Endothelial cell of umbilical vein (primary cell): ENCODE measurements around the gene MYO16. TPM values are rescaled to one million over a fixed set of nuclear protein-coding genes. Genes with fewer than 3 reads are reported as not detected.

Source experiments
- BruUV-seq: library from RNA; stranded (reverse); fragments of 400-500 nt; replicated peaks from 2 replicates; lab custom pipeline; 2021; lab: Mats Ljungman, UMichigan
- CTCF ChIA-PET: fragments of 300-600, 350-600 bp; sonication (Branson Sonifier 250); formaldehyde crosslinking; loops from one replicate; lab custom pipeline; 2021; ENCODE audit warnings: antibody characterized with exemption, inconsistent platforms; lab: Charles Lee
- POLR2A ChIA-PET: fragments of 300-600, 350-600 bp; sonication (Branson Sonifier 250); formaldehyde crosslinking; loops from one replicate; lab custom pipeline; 2021; ENCODE audit warnings: antibody characterized with exemption, inconsistent platforms; lab: Charles Lee
- DNase-seq: peaks from one replicate; pipeline ENCODE4 v3.0.0-alpha.2; 2011; ENCODE audit warnings: low read depth, low spot score
- FAIRE-seq: peaks from 2 replicates; lab custom pipeline; 2011; peaks lifted over from hg19 to GRCh38; lab: Jason Lieb, UNC
- H2AFZ ChIP-seq: 2 replicates; pipeline ENCODE4 v1.6.0; 2012; ENCODE audit warnings: low read depth, low read length, control low read depth, inconsistent platforms
- H3K27ac ChIP-seq: 2 replicates; pipeline ENCODE4 v1.5.1; 2011; ENCODE audit warnings: low read depth, mild to moderate bottlenecking, control low read depth, low read length, moderate library complexity; ENCODE audit not compliant: insufficient read depth
- H3K27me3 ChIP-seq, 2 experiments: 2 replicates each; pipeline versions ENCODE4 v1.6.0 to v1.6.1; 2011; ENCODE audit warnings: low read length in 2 of 2, mixed read lengths in 1 of 2; ENCODE audit not compliant: control insufficient read depth in 2 of 2, insufficient read depth in 2 of 2
- H3K36me3 ChIP-seq, 2 experiments: 2 replicates in 1 of 2; 3 replicates in 1 of 2; pipeline ENCODE4 v1.5.1; 2011; ENCODE audit warnings: low read length in 2 of 2, mild to moderate bottlenecking in 1 of 2, moderate library complexity in 1 of 2; ENCODE audit not compliant: control insufficient read depth in 2 of 2, insufficient read depth in 2 of 2; ENCODE audit errors: extremely low read depth in 1 of 2
- H3K4me1 ChIP-seq: 3 replicates; pipeline ENCODE4 v1.5.1; 2011; ENCODE audit warnings: mild to moderate bottlenecking, low read length; ENCODE audit not compliant: control insufficient read depth, insufficient read depth; ENCODE audit errors: extremely low read depth
- H3K4me2 ChIP-seq: 2 replicates; pipeline ENCODE4 v1.6.1; 2011; ENCODE audit warnings: low read length, control low read depth, mixed read lengths; ENCODE audit not compliant: insufficient read depth
- H3K4me3 ChIP-seq, 3 experiments: fragments of 200-600 bp in 1 of 3; sonication (generic), shearing (Covaris generic) in 1 of 3; replicated peaks in 1 of 3; 2 replicates each; pipeline ENCODE4 v1.5.1; 2011 to 2016; ENCODE audit warnings: control low read depth in 3 of 3, low read length in 3 of 3, mild to moderate bottlenecking in 2 of 3, inconsistent platforms in 1 of 3, low read depth in 1 of 3, moderate library complexity in 1 of 3; ENCODE audit not compliant: insufficient read depth in 1 of 3
- H3K79me2 ChIP-seq: 2 replicates; pipeline ENCODE4 v1.6.0; 2012; ENCODE audit warnings: low read length, inconsistent platforms; ENCODE audit not compliant: control insufficient read depth, insufficient read depth
- H3K9ac ChIP-seq: replicated peaks from 2 replicates; pipeline ENCODE3; 2011; ENCODE audit warnings: low read length, control low read depth; ENCODE audit not compliant: insufficient read depth; ENCODE audit errors: extremely low read depth
- H3K9me1 ChIP-seq: replicated peaks from 3 replicates; pipeline ENCODE4 v1.6.0; 2011; ENCODE audit warnings: mild to moderate bottlenecking, low read length; ENCODE audit not compliant: control insufficient read depth, insufficient read depth; ENCODE audit errors: extremely low read depth
- H3K9me3 ChIP-seq: replicated peaks from 2 replicates; pipeline ENCODE4 v1.5.1; 2012; ENCODE audit warnings: low read length, inconsistent platforms; ENCODE audit not compliant: control insufficient read depth, insufficient read depth
- H4K20me1 ChIP-seq: replicated peaks from 2 replicates; pipeline ENCODE3; 2011; ENCODE audit warnings: mild to moderate bottlenecking, low read length; ENCODE audit not compliant: control insufficient read depth, insufficient read depth; ENCODE audit errors: extremely low read depth
- EZH2 ChIP-seq: IDR thresholded peaks from 2 replicates; pipeline ENCODE4 v1.6.1; 2012; ENCODE audit warnings: borderline replicate concordance, low read depth, mild to moderate bottlenecking, moderate library complexity, low read length, inconsistent platforms; ENCODE audit not compliant: severe bottlenecking
- FOS ChIP-seq: IDR thresholded peaks from 2 replicates; pipeline ENCODE4 v1.6.1; 2011; ENCODE audit warnings: mild to moderate bottlenecking, low read length, moderate library complexity, borderline replicate concordance; ENCODE audit not compliant: insufficient read depth
- GATA2 ChIP-seq: IDR thresholded peaks from 2 replicates; pipeline ENCODE4 v1.7.0; 2011; ENCODE audit warnings: low read depth, mild to moderate bottlenecking, moderate library complexity, mixed read lengths, low read length; ENCODE audit not compliant: insufficient read length, insufficient read depth
- JUN ChIP-seq: IDR thresholded peaks from 2 replicates; pipeline ENCODE4 v1.6.1; 2011; ENCODE audit warnings: borderline replicate concordance, low read depth; ENCODE audit not compliant: insufficient read length, insufficient read depth
- MYC ChIP-seq: IDR thresholded peaks from one replicate; pipeline ENCODE4 v1.6.1; 2011; ENCODE audit warnings: mild to moderate bottlenecking, low read depth, low read length
- POLR2A ChIP-seq: IDR thresholded peaks from 2 replicates; pipeline ENCODE4 v1.6.1; 2012; ENCODE audit warnings: low read depth, mild to moderate bottlenecking, control low read depth, low read length
- POLR2AphosphoS5 ChIP-seq: IDR thresholded peaks from 2 replicates; pipeline ENCODE4 v1.6.1; 2012; ENCODE audit warnings: low read depth, mild to moderate bottlenecking, control low read depth, low read length, moderate library complexity; ENCODE audit not compliant: insufficient read depth
- dilution Hi-C: fragments of 300-500 bp; cut with MboI; formaldehyde crosslinking; loops from one replicate; pipeline ENCODE4 v1.15.0; 2019; ENCODE audit warnings: low sequenced_read_pairs; ENCODE audit not compliant: extremely low pct_ligation_motif_present
- intact Hi-C: fragments of 100-400 bp; cut with micrococcal nuclease; formaldehyde crosslinking; loops from one replicate; pipeline ENCODE4 v1.10.0; 2022
- polyA plus RNA-seq, 4 experiments: library from polyadenylated mRNA; depleted of rRNA in 3 of 4; stranded (reverse) in 3 of 4; unstranded in 1 of 4; fragments of >200 nt; gene quantifications; 2 replicates each; pipeline versions ENCODE4 v1.2.1 to v1.2.3, GENCODE V29; 2011 to 2012; ENCODE audit warnings: missing spikeins in 1 of 4
- total RNA-seq: library from RNA; stranded (reverse); gene quantifications from 2 replicates; pipeline ENCODE4 v1.2.3, GENCODE V29; 2021
- TF ChIP-seq, protein P1 (sequence below): IDR thresholded peaks from 2 replicates; pipeline ENCODE4 v1.6.1; 2011; ENCODE audit not compliant: insufficient read depth, insufficient read length

MYO16 gene
- total and polyA plus RNA-seq, 2 donors (not counting 3 experiments of a cell fraction or from before 2014, with no cell fraction given) = 0.03 to 0.04 TPM

DNA sequence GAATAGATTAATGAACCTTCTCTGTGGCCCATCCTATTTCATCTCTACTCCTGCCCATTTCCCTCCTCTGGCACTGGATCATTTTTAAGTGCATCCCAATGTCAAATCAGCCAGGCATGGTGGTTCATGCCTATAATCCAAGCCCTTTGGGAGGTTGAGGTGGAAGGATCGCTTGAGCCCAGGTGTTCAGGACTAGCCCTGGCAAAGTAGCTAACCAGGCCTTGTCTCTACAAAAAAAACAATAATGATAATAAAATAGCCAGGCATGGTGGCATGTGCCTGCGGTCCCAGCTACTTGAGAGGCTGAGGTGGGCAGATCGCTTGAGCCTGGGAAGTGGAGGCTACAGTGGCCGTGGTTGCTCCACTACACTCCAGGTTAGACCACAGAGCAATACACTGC lies 517.0 kb downstream of the MYO16 start:
- peaks cover 10 to 13% of the 10 kb centered on the region in 2 experiments for H3K27me3 ChIP-seq
- H3K9me1 ChIP-seq = no peaks in the 10 kb centered on the region
- H3K79me2 ChIP-seq = no peaks in the 10 kb centered on the region
- no peak for DNase-seq
- no peak for FAIRE-seq
- no peaks in the 10 kb centered on the region for H3K36me3 ChIP-seq
- H3K9ac ChIP-seq = peak overlapping the region; percentile 3
- peak overlapping the region; percentile 57 for H3K27ac ChIP-seq
- TF ChIP-seq POLR2A = no peak
- no peak for TF ChIP-seq POLR2AphosphoS5
- TF ChIP-seq GATA2 = no peak
- TF ChIP-seq, protein P1, sequence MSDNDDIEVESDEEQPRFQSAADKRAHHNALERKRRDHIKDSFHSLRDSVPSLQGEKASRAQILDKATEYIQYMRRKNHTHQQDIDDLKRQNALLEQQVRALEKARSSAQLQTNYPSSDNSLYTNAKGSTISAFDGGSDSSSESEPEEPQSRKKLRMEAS = no peak
- TF ChIP-seq MYC = no peak
- TF ChIP-seq JUN = no peak
- TF ChIP-seq EZH2 = no peak
- no peak for TF ChIP-seq FOS
- H4K20me1 ChIP-seq = no peaks in the 10 kb centered on the region
- dilution Hi-C loops = no loop called here
- no peak overlapping the region for H3K4me3 ChIP-seq
- intact Hi-C loops = loop anchor here (2.0 to 10.0 kb wide), 3 partner anchors 198 to 518 kb away; no protein-coding TSS in a partner anchor
- CTCF ChIA-PET = interaction anchor here (0.6 to 2.1 kb wide), 26 partner anchors 8 to 967 kb away, joined by 3 to 16 read pairs (median 5); no protein-coding TSS in a partner anchor
- no peaks in the 10 kb centered on the region for H3K9me3 ChIP-seq
- no TSS peak for BruUV-seq
- POLR2A ChIA-PET = no interaction called here
- H2AFZ ChIP-seq = no peak overlapping the region
- H3K4me2 ChIP-seq = no peak overlapping the region
- H3K4me1 ChIP-seq = peaks cover 18% of the 10 kb centered on the region
